HG02763 (cell line): ENCODE measurements around the gene UCN2.
"Not testable (repeated sequence)": the region's sequence is repeated elsewhere in the genome, so short reads cannot be mapped to it uniquely, and the experiment has no call there.

Experiments used
- ATAC-seq: cut with Tn5 transposase; IDR thresholded peaks from one replicate; pipeline ENCODE4 v1.9.1; 2021; ENCODE audit warnings: mild to moderate bottlenecking, moderate library complexity; ENCODE audit not compliant: unreplicated experiment

The UCN2 gene

GRCh38 chr3:48543271-48543866, 20.2 kb downstream of the UCN2 start:
- no peak for ATAC-seq

- ATAC-seq, result no peak
Measured at GRCh38 chr3:48538451-48538850, 25.1 kb downstream of the UCN2 start.

GRCh38 chr3:48536785-48537184, 26.8 kb downstream of the UCN2 start:
- no peak for ATAC-seq

GRCh38 chr3:48536116-48536515, 27.5 kb downstream of the UCN2 start:
- no peak for ATAC-seq

- ATAC-seq, result no peak
Measured at GRCh38 chr3:48535578-48535977, 28.0 kb downstream of the UCN2 start.

GRCh38 chr3:48532977-48533337, 30.6 kb downstream of the UCN2 start:
- ATAC-seq, result no peak

- ATAC-seq, result no peak
Measured at GRCh38 chr3:48532271-48532976, 31.2 kb downstream of the UCN2 start.

GRCh38 chr3:48530701-48531100, 32.9 kb downstream of the UCN2 start:
- ATAC-seq, result not testable (repeated sequence)

- ATAC-seq, result no peak
Measured at GRCh38 chr3:48528754-48529153, 34.8 kb downstream of the UCN2 start.

GRCh38 chr3:48528048-48528447, 35.5 kb downstream of the UCN2 start:
- no peak for ATAC-seq

- ATAC-seq, result no peak
Measured at GRCh38 chr3:48524970-48525369, 38.6 kb downstream of the UCN2 start.

GRCh38 chr3:48521635-48522034, 41.9 kb downstream of the UCN2 start:
- ATAC-seq, result no peak

GRCh38 chr3:48519277-48519643, 44.3 kb downstream of the UCN2 start:
- no peak for ATAC-seq

GRCh38 chr3:48518638-48519276, 44.8 kb downstream of the UCN2 start:
- ATAC-seq, result no peak

GRCh38 chr3:48518069-48518468, 45.5 kb downstream of the UCN2 start:
- ATAC-seq, result no peak

- ATAC-seq, result no peak
Measured at GRCh38 chr3:48516571-48516970, 47.0 kb downstream of the UCN2 start.

- no peak for ATAC-seq
Measured at GRCh38 chr3:48514431-48515227, 49.0 kb downstream of the UCN2 start.
